ENCODE results near the gene METTL15.

METTL15 gene

DNA sequence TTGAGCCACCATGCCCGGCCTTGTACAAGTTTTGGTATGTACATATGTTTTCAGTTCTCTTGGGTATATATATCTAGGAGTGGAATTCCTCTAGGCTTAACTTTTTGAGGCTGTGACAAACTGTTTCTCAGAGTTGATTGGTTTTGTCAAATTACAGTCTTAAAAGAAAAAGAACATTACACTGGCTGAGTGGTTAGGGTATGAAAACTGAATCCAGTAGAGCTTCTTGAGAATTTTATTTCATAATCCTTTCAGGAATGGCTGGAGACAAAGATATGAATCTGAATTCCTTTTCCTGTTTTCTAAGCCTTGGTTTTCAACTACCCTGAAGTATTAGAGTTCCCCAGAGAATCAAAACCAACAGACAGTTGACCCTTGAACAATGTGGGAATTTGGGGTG is 6.5 kb downstream of the METTL15 start:
- Histone ChIP-seq H3K79me1 (ENCODE audit: low read depth, low read length) (no peaks in the 10 kb centered on the region), H3K36me3 (replicated peaks in 1 of 2; ENCODE audit: control insufficient read depth in 2 of 2, insufficient read depth in 2 of 2, low read length in 2 of 2) (peaks cover 0 to 70% of the 10 kb centered on the region in 2 donors), H2BK120ac (ENCODE audit: low read depth, low read length) (no peak overlapping the region), H3K23ac (ENCODE audit: low read depth, low read length, poor library complexity) (no peak overlapping the region), H2BK12ac (ENCODE audit: low read length) (no peak overlapping the region), H3K14ac (ENCODE audit: low read length) (no peak overlapping the region), H3K4ac (ENCODE audit: low read length) (no peak overlapping the region), H3K27me3 (ENCODE audit: control insufficient read depth in 3 of 3, insufficient read depth in 3 of 3, low read depth in 1 of 3, low read length in 3 of 3) (no peaks in the 10 kb centered on the region), H3K4me2 (ENCODE audit: insufficient read depth, low read length, poor library complexity, severe bottlenecking) (no peak overlapping the region), H3K9ac (ENCODE audit: low read depth, low read length, poor library complexity) (no peak overlapping the region), H3K9me3 (replicated peaks in 1 of 2; ENCODE audit: control insufficient read depth in 2 of 2, insufficient read depth in 1 of 2, low read depth in 1 of 2, low read length in 2 of 2) (no peaks in the 10 kb centered on the region), H4K91ac (ENCODE audit: low read depth, low read length, poor library complexity) (no peak overlapping the region), H3K4me1 (ENCODE audit: control insufficient read depth in 2 of 2, insufficient read depth in 1 of 2, low read depth in 1 of 2, low read length in 2 of 2) (peaks cover 0 to under 1% of the 10 kb centered on the region in 2 donors), H4K8ac (ENCODE audit: low read depth, low read length) (no peak overlapping the region), H3K4me3 (ENCODE audit: low read length in 2 of 2) (no peak overlapping the region), H2BK15ac (ENCODE audit: low read length) (no peak overlapping the region), H2BK5ac (ENCODE audit: low read length) (no peak overlapping the region), H3K27ac (replicated peaks; ENCODE audit: low read length) (no peak overlapping the region), H2AK5ac (ENCODE audit: low read depth, low read length) (no peak overlapping the region), H2AFZ (ENCODE audit: low read length) (no peak overlapping the region), H3K18ac (ENCODE audit: low read length) (no peak overlapping the region)
- no CpG with 5 or more reads among the region's 1 CpG for WGBS, 2 donors (ENCODE audit: extremely low coverage in 2 of 2, insufficient read length in 2 of 2, insufficient replicate concordance in 1 of 2)
- DNase-seq (ENCODE audit: low spot score), result no peak

DNA sequence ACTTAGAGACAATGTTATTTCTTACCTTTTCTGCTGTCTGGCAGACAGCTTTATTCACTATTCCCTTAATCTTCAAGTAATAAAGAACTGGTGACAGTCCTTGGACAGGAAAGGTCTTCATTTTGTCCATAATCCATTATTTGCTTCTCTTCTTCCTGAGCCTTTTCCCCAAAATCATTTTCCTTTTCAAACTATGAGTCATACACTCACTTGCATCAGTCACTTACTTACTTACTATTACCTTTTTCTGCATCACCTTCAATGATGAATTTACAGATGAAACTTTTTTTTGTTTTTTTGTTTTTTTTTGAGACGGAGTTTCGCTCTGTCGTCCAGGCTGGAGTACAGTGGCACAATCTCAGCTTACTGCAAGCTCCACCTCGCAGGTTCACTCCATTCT is 9.5 kb downstream of the METTL15 start:
- Histone ChIP-seq H3K9ac (ENCODE audit: low read depth, low read length, poor library complexity) (no peak overlapping the region), H3K14ac (ENCODE audit: low read length) (no peak overlapping the region), H3K9me3 (replicated peaks in 1 of 2; ENCODE audit: control insufficient read depth in 2 of 2, insufficient read depth in 1 of 2, low read depth in 1 of 2, low read length in 2 of 2) (no peaks in the 10 kb centered on the region), H3K79me1 (ENCODE audit: low read depth, low read length) (no peaks in the 10 kb centered on the region), H3K27ac (replicated peaks; ENCODE audit: low read length) (no peak overlapping the region), H2BK120ac (ENCODE audit: low read depth, low read length) (no peak overlapping the region), H4K8ac (ENCODE audit: low read depth, low read length) (no peak overlapping the region), H2BK15ac (ENCODE audit: low read length) (no peak overlapping the region), H3K36me3 (replicated peaks in 1 of 2; ENCODE audit: control insufficient read depth in 2 of 2, insufficient read depth in 2 of 2, low read length in 2 of 2) (peaks cover 0 to 54% of the 10 kb centered on the region in 2 donors), H4K91ac (ENCODE audit: low read depth, low read length, poor library complexity) (no peak overlapping the region), H3K4ac (ENCODE audit: low read length) (no peak overlapping the region), H3K4me3 (ENCODE audit: low read length in 2 of 2) (no peak overlapping the region), H3K18ac (ENCODE audit: low read length) (no peak overlapping the region), H2AFZ (ENCODE audit: low read length) (no peak overlapping the region), H3K23ac (ENCODE audit: low read depth, low read length, poor library complexity) (no peak overlapping the region), H2BK12ac (ENCODE audit: low read length) (no peak overlapping the region), H3K4me2 (ENCODE audit: insufficient read depth, low read length, poor library complexity, severe bottlenecking) (no peak overlapping the region), H2AK5ac (ENCODE audit: low read depth, low read length) (no peak overlapping the region), H3K27me3 (ENCODE audit: control insufficient read depth in 3 of 3, insufficient read depth in 3 of 3, low read depth in 1 of 3, low read length in 3 of 3) (no peaks in the 10 kb centered on the region), H3K4me1 (ENCODE audit: control insufficient read depth in 2 of 2, insufficient read depth in 1 of 2, low read depth in 1 of 2, low read length in 2 of 2) (no peaks in the 10 kb centered on the region), H2BK5ac (ENCODE audit: low read length) (no peak overlapping the region)
- no CpG with 5 or more reads among the region's 4 CpGs for WGBS, 2 donors (ENCODE audit: extremely low coverage in 2 of 2, insufficient read length in 2 of 2, insufficient replicate concordance in 1 of 2)
- DNase-seq (ENCODE audit: low spot score), result no peak

DNA sequence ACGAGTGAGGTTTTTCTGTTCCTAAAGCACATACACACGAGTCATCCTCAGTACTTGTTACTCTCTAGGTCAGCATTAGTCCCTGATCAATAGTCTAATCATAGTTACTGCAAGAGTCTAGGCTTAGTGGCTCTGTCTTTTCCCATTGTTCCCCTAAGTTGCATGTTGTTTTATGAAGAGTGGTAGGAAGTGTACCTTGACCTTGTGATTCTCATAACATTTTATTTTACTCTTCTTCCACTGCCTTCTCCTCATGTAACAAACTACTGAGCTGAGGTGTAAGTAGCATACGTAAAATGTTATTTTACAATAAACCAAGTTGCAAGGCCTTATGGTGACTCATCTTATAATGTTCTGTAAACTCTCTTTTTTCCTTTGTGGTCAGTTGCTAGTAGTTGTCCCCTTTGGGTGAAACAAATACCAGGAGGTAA is 15.0 kb downstream of the METTL15 start:
- no peak overlapping the region for H2BK15ac ChIP-seq (ENCODE audit: low read length)

DNA sequence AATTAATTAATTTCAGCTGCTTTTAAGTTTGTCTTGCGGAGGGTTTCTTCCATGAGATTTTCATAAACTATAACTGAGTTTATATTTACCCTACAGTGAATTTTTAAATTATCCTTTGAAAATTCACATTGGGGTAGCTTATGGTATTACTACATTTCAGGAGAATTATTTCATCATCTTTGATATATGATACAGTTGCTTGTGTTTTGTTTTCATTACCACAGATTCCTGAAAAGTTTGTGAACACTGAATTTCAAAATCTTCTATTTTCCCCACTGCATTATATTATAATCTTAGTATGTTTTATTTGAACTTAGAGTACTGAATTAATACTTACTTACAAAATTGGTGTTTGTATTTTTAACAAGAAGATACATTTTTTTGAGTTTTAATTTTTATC is 24.4 kb downstream of the METTL15 start:
- peaks cover 3 to 27% of the 10 kb centered on the region in 2 donors for H3K36me3 ChIP-seq (replicated peaks in 1 of 2; ENCODE audit: control insufficient read depth in 2 of 2, insufficient read depth in 2 of 2, low read length in 2 of 2)
- no peak overlapping the region for H2BK15ac ChIP-seq (ENCODE audit: low read length)
- DNase-seq (ENCODE audit: low spot score), result no peak

More for the DNA sequence above, 15.0 kb downstream of the METTL15 start:
- no peak overlapping the region for H3K4me2 ChIP-seq (ENCODE audit: insufficient read depth, low read length, poor library complexity, severe bottlenecking)
- H4K8ac ChIP-seq (ENCODE audit: low read depth, low read length), result no peak overlapping the region
- no peak overlapping the region for H2BK5ac ChIP-seq (ENCODE audit: low read length)
- H3K79me1 ChIP-seq (ENCODE audit: low read depth, low read length), result no peaks in the 10 kb centered on the region
- no peak overlapping the region for H3K23ac ChIP-seq (ENCODE audit: low read depth, low read length, poor library complexity)
- no peak overlapping the region for H3K4me3 ChIP-seq (ENCODE audit: low read length in 2 of 2)
- H3K4ac ChIP-seq (ENCODE audit: low read length), result no peak overlapping the region
- H3K27me3 ChIP-seq (ENCODE audit: control insufficient read depth in 3 of 3, insufficient read depth in 3 of 3, low read depth in 1 of 3, low read length in 3 of 3), result no peaks in the 10 kb centered on the region
- H3K14ac ChIP-seq (ENCODE audit: low read length), result no peak overlapping the region
- no peak overlapping the region for H4K91ac ChIP-seq (ENCODE audit: low read depth, low read length, poor library complexity)
- H3K27ac ChIP-seq (replicated peaks; ENCODE audit: low read length), result no peak overlapping the region
- no peak for DNase-seq (ENCODE audit: low spot score)
- H2BK12ac ChIP-seq (ENCODE audit: low read length), result no peak overlapping the region
- no peaks in the 10 kb centered on the region for H3K4me1 ChIP-seq (ENCODE audit: control insufficient read depth in 2 of 2, insufficient read depth in 1 of 2, low read depth in 1 of 2, low read length in 2 of 2)
- peaks cover 0 to 43% of the 10 kb centered on the region in 2 donors for H3K36me3 ChIP-seq (replicated peaks in 1 of 2; ENCODE audit: control insufficient read depth in 2 of 2, insufficient read depth in 2 of 2, low read length in 2 of 2)
- H3K18ac ChIP-seq (ENCODE audit: low read length), result no peak overlapping the region
- no peaks in the 10 kb centered on the region for H3K9me3 ChIP-seq (replicated peaks in 1 of 2; ENCODE audit: control insufficient read depth in 2 of 2, insufficient read depth in 1 of 2, low read depth in 1 of 2, low read length in 2 of 2)
- no peak overlapping the region for H2AFZ ChIP-seq (ENCODE audit: low read length)
- H3K9ac ChIP-seq (ENCODE audit: low read depth, low read length, poor library complexity), result no peak overlapping the region
- H2AK5ac ChIP-seq (ENCODE audit: low read depth, low read length), result no peak overlapping the region
- no CpG with 5 or more reads among the region's 3 CpGs for WGBS, 2 donors (ENCODE audit: extremely low coverage in 2 of 2, insufficient read length in 2 of 2, insufficient replicate concordance in 1 of 2)
- no peak overlapping the region for H2BK120ac ChIP-seq (ENCODE audit: low read depth, low read length)

More for the DNA sequence above, 24.4 kb downstream of the METTL15 start:
- Histone ChIP-seq H2AK5ac (ENCODE audit: low read depth, low read length) (no peak overlapping the region), H3K27ac (replicated peaks; ENCODE audit: low read length) (no peak overlapping the region), H3K9ac (ENCODE audit: low read depth, low read length, poor library complexity) (no peak overlapping the region), H2BK120ac (ENCODE audit: low read depth, low read length) (no peak overlapping the region), H3K27me3 (ENCODE audit: control insufficient read depth in 3 of 3, insufficient read depth in 3 of 3, low read depth in 1 of 3, low read length in 3 of 3) (no peaks in the 10 kb centered on the region), H3K14ac (ENCODE audit: low read length) (no peak overlapping the region), H3K79me1 (ENCODE audit: low read depth, low read length) (no peaks in the 10 kb centered on the region), H3K4me2 (ENCODE audit: insufficient read depth, low read length, poor library complexity, severe bottlenecking) (no peak overlapping the region), H4K91ac (ENCODE audit: low read depth, low read length, poor library complexity) (no peak overlapping the region), H3K4me1 (ENCODE audit: control insufficient read depth in 2 of 2, insufficient read depth in 1 of 2, low read depth in 1 of 2, low read length in 2 of 2) (no peaks in the 10 kb centered on the region), H2BK5ac (ENCODE audit: low read length) (no peak overlapping the region), H3K4ac (ENCODE audit: low read length) (no peak overlapping the region), H4K8ac (ENCODE audit: low read depth, low read length) (no peak overlapping the region), H3K23ac (ENCODE audit: low read depth, low read length, poor library complexity) (no peak overlapping the region), H3K18ac (ENCODE audit: low read length) (no peak overlapping the region), H3K4me3 (ENCODE audit: low read length in 2 of 2) (no peak overlapping the region), H3K9me3 (replicated peaks in 1 of 2; ENCODE audit: control insufficient read depth in 2 of 2, insufficient read depth in 1 of 2, low read depth in 1 of 2, low read length in 2 of 2) (peaks cover 2 to 38% of the 10 kb centered on the region in 2 donors), H2BK12ac (ENCODE audit: low read length) (no peak overlapping the region), H2AFZ (ENCODE audit: low read length) (no peak overlapping the region)
- no CpG with 5 or more reads among the region's 1 CpG for WGBS, 2 donors (ENCODE audit: extremely low coverage in 2 of 2, insufficient read length in 2 of 2, insufficient replicate concordance in 1 of 2)
